NB4 (cell line): Measurements from ENCODE around the gene CRYBB3.

Experiments used
- DNase-seq: peaks from one replicate; pipeline ENCODE4 v3.0.0; 2010; ENCODE audit warnings: low read depth
- H3K4me3 ChIP-seq: one replicate; pipeline ENCODE4 v1.5.1; 2011; ENCODE audit warnings: mild to moderate bottlenecking, low read depth, low read length, moderate library complexity
- MYC ChIP-seq: IDR thresholded peaks from 2 replicates; pipeline ENCODE4 v1.6.1; 2011; ENCODE audit warnings: low read depth, low read length
- POLR2A ChIP-seq: IDR thresholded peaks from 2 replicates; pipeline ENCODE4 v1.6.1; 2011; ENCODE audit warnings: mild to moderate bottlenecking; ENCODE audit not compliant: insufficient read length; ENCODE audit errors: extremely low read depth
- TF ChIP-seq, protein P1 (sequence below): IDR thresholded peaks from 2 replicates; pipeline ENCODE4 v1.6.1; 2011; ENCODE audit warnings: low read depth, low read length
- TF ChIP-seq, protein P2 (sequence below): IDR thresholded peaks from one replicate; pipeline ENCODE4 v1.5.1; 2012; ENCODE audit warnings: low read depth, low read length

CRYBB3 gene

DNA sequence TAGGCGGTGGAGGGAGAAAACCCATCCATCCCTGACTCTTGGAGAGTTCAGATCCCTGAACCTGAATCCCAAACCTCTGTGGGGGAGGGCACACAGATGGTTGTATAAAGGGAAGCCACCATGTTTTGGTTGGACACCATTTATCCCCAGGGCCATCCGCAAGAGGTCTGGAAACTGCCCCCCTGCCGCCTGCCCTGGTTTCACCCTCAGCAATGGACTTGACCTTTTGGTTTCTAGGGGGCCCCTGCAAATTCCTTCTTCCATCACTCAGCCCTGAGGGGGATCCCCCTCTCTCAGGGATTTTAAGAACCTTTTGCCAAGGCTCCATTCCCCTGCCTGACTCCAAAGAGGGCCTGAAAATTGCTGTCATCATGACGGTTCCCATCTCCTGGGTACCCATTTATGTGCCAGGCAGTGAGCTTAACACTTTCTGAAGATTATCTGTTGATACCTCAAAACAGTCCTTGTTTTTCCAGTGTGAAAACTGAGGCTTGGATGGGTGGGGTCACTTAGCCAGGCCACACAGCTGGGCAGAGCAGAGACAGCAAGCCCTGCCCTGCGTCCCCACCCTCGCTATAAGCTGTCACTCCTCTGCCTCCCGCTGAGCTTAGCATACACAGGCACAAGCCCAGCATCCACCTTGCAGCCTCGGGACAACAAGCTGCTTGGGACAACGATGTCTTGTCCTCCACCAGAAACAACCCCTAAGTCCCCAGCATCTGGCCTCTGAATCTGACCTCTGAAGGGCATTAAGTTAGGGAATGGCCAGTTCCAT is 33.2 kb upstream of the CRYBB3 start:
- TF ChIP-seq, protein P1, sequence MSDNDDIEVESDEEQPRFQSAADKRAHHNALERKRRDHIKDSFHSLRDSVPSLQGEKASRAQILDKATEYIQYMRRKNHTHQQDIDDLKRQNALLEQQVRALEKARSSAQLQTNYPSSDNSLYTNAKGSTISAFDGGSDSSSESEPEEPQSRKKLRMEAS: no peak
- TF ChIP-seq, protein P2, sequence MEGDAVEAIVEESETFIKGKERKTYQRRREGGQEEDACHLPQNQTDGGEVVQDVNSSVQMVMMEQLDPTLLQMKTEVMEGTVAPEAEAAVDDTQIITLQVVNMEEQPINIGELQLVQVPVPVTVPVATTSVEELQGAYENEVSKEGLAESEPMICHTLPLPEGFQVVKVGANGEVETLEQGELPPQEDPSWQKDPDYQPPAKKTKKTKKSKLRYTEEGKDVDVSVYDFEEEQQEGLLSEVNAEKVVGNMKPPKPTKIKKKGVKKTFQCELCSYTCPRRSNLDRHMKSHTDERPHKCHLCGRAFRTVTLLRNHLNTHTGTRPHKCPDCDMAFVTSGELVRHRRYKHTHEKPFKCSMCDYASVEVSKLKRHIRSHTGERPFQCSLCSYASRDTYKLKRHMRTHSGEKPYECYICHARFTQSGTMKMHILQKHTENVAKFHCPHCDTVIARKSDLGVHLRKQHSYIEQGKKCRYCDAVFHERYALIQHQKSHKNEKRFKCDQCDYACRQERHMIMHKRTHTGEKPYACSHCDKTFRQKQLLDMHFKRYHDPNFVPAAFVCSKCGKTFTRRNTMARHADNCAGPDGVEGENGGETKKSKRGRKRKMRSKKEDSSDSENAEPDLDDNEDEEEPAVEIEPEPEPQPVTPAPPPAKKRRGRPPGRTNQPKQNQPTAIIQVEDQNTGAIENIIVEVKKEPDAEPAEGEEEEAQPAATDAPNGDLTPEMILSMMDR: no peak
- no peak for TF ChIP-seq MYC
- no peak for DNase-seq
- no peak overlapping the region for H3K4me3 ChIP-seq

DNA sequence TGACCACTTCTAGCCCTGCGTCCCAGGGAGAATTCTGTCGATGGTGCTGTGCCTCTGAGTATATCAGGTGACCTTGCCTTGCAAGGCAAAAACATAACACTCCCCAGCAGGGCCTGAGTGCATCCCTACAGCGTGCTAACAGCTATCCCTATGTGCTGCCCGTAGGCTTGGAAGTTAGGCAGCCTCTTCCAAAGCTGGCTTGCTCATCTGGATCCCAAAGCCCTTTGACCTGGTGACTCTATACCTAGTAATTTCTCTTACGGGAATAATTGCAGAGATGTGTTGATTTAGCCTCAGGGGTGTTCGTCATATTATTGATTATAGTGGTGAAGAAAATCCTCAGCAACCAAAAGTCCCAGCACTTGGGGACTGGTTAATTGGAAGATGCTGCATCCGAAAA is 32.6 kb upstream of the CRYBB3 start:
- H3K4me3 ChIP-seq: no peak overlapping the region
- no peak for DNase-seq

DNA sequence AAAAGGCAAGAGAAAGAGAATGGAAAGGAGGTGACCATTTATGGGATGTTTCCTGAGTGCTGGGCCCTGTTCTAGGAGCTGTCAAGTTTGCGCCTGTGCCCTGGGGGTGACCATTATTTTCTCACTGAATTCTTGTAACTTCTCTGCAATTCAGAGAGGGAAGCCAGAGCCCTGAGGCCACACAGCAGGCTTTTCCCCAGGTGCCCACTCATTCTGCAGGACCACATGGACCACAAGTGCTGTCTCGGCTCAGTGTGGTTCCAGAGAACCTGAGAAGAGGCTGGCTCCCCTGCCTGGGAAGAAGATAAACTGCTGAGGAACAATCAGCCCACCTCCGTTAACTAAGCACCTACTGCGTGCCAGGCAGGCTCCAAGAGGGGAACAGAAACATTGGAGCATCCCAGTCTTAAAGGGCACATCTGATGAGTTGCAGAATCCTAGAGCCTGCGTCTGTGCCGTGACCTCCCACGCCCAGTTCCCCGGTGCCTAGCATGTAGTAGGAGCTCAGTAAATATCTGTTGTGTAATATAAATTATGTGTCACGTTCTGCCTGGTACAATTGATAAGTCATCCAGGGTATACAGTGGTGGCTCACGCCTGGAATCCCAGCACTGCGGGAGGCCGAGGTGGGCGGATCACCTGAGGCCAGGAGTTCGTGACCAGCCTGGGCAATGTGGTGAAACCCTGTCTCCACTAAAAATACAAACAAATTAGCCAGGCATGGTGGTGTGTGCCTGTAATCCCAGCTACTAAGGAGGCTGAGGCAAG is 31.6 kb upstream of the CRYBB3 start:
- H3K4me3 ChIP-seq: no peak overlapping the region
- TF ChIP-seq, protein P2: no peak
- TF ChIP-seq POLR2A (no peak), MYC (no peak)
- TF ChIP-seq, protein P1: no peak
- DNase-seq: no peak

More for the DNA sequence above, 32.6 kb upstream of the CRYBB3 start:
- TF ChIP-seq, protein P1: no peak
- TF ChIP-seq POLR2A (no peak), MYC (no peak)
- TF ChIP-seq, protein P2: no peak

DNA sequence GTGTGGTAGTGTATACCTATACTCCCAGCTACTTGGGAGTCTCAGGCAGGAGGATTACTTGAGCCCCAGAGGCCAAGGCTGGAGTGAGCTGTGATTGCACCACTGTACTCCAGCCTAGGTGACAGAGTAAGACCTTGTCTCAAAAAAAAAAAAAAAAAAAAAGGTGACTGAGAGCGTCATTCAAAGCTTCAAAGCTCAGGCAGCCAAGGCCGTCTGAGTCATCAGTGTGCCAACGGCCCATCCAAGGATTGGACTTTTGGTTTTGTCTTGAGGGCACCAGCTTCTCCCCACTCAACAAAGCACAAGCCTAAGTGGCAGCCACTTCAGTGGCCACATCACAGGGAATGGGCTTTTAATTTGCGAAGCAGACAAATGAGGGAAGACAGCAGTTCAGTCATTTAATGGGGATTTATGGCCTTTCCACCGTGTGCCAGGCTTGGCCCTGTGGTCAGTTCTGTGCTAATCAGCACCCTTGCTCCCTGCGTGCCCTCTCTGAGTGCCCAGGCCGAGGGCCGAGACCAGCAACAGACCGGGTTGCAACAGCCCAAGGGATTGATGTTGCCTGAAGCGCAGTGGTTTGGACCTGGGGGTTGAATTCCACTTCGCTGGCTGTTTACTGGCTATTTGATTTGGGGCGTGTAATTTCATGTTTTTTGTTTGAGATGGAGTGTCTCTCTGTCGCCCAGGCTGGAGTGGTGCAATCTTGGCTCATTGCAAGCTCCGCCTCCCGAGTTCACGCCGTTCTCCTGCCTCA is 30.2 kb upstream of the CRYBB3 start:
- TF ChIP-seq MYC: no peak
- no peak for TF ChIP-seq POLR2A
- DNase-seq: no peak

DNA sequence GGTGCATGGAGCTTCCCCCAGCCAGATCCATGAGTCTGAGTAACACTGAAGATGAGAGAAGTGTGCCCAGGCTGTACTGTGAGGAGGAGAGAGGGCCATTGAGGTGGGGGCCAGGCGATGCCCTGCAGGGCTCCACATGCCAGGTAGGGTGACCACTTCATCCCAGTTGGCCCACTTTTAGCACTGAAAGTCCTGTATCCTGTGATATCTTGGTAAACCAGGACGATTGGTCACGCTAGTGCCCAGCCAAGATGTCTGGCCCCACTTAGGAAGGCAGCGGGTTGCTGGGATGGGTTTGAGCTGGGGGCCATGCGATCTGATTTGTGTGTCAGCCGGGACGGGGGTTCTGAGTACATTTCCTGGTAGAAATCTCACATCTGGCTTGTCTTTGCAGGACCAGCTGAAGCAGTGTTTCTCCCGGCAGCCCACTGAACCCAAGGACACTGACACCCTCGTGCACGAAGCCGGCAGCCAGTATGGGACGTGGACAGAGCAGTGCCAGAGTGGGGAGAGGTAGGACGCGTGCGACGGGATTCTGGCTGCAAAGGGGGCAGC is 29.2 kb upstream of the CRYBB3 start:
- H3K4me3 ChIP-seq: no peak overlapping the region
- DNase-seq: no peak
- no peak for TF ChIP-seq MYC
- TF ChIP-seq, protein P2: no peak
- TF ChIP-seq, protein P1: no peak
- TF ChIP-seq POLR2A: no peak

More for the DNA sequence above, 30.2 kb upstream of the CRYBB3 start:
- no peak overlapping the region for H3K4me3 ChIP-seq
